DOHH2 (cell line): Measurements from ENCODE around the gene PSMG3.

Source experiments
- H3F3A ChIP-seq: fragments of 200-600 bp; sonication (generic), shearing (Covaris generic); 2 replicates; pipeline ENCODE4 v1.6.0; 2016; ENCODE audit warnings: antibody characterized with exemption, mild to moderate bottlenecking; ENCODE audit not compliant: control insufficient read depth, insufficient read depth
- H3K27ac ChIP-seq: fragments of 200-600 bp; sonication (generic); 2 replicates; pipeline ENCODE4 v1.5.1; 2014; ENCODE audit warnings: low read depth, mild to moderate bottlenecking, low read length, moderate library complexity
- H3K27me3 ChIP-seq: fragments of 200-600 bp; sonication (generic); 2 replicates; pipeline ENCODE4 v1.6.1; 2014; ENCODE audit warnings: mild to moderate bottlenecking, low read length, mixed read lengths; ENCODE audit not compliant: control insufficient read depth
- H3K36me3 ChIP-seq: fragments of 200-600 bp; sonication (generic); 2 replicates; pipeline ENCODE4 v1.6.1; 2014; ENCODE audit warnings: mild to moderate bottlenecking, low read length, moderate library complexity, mixed read lengths; ENCODE audit not compliant: control insufficient read depth
- H3K4me1 ChIP-seq: fragments of 200-600 bp; sonication (generic); 2 replicates; pipeline ENCODE4 v1.6.1; 2014; ENCODE audit warnings: mild to moderate bottlenecking, low read length, mixed read lengths; ENCODE audit not compliant: control insufficient read depth
- H3K4me2 ChIP-seq: fragments of 200-600 bp; sonication (generic); 2 replicates; pipeline ENCODE4 v1.6.0; 2014; ENCODE audit warnings: mild to moderate bottlenecking, low read length, moderate library complexity
- H3K4me3 ChIP-seq: fragments of 200-600 bp; sonication (generic); 2 replicates; pipeline ENCODE4 v1.5.1; 2014; ENCODE audit warnings: mild to moderate bottlenecking, low read length, mixed read lengths
- H3K79me2 ChIP-seq: fragments of 200-600 bp; sonication (generic); 2 replicates; pipeline ENCODE4 v1.6.1; 2014; ENCODE audit warnings: mild to moderate bottlenecking, low read length, mixed read lengths; ENCODE audit not compliant: control insufficient read depth
- H3K9me2 ChIP-seq: fragments of 200-600 bp; sonication (generic); replicated peaks from 2 replicates; pipeline ENCODE4 v1.6.1; 2014; ENCODE audit warnings: mild to moderate bottlenecking, low read length, mixed read lengths; ENCODE audit not compliant: control insufficient read depth
- H3K9me3 ChIP-seq: fragments of 200-600 bp; sonication (generic); 2 replicates; pipeline ENCODE4 v1.6.1; 2014; ENCODE audit warnings: antibody characterized with exemption, low read length, mixed read lengths; ENCODE audit not compliant: control insufficient read depth, insufficient read depth
- H4K20me1 ChIP-seq: fragments of 200-600 bp; sonication (generic); 2 replicates; pipeline ENCODE4 v1.6.0; 2014; ENCODE audit warnings: low read depth, mild to moderate bottlenecking, antibody characterized with exemption, low read length, moderate library complexity; ENCODE audit not compliant: control insufficient read depth, insufficient read depth
- CTCF ChIP-seq: fragments of 200-600 bp; sonication (generic); IDR thresholded peaks from one replicate; pipeline ENCODE4 v1.5.1; 2014; ENCODE audit warnings: antibody characterized with exemption, mild to moderate bottlenecking, low read depth, low read length; ENCODE audit not compliant: poor library complexity, severe bottlenecking
- EZH2phosphoT487 ChIP-seq: fragments of 200-600 bp; sonication (generic); IDR thresholded peaks from 2 replicates; pipeline ENCODE4 v1.6.1; 2017; ENCODE audit warnings: borderline replicate concordance, mild to moderate bottlenecking, antibody characterized with exemption, low read length, moderate library complexity, mixed read lengths

PSMG3 gene

GRCh38 chr7:1591396-1591795, 21.6 kb upstream of the PSMG3 start:
- H3K4me1 ChIP-seq: peaks cover 23% of the 10 kb centered on the region
- H3K9me2 ChIP-seq: no peaks in the 10 kb centered on the region
- H3K27ac ChIP-seq: no peak overlapping the region
- no peaks in the 10 kb centered on the region for H3K9me3 ChIP-seq
- no peaks in the 10 kb centered on the region for H3K79me2 ChIP-seq
- 0 out of 2 replicates have a peak, but pooled peaks cover 2% of the 10 kb centered on the region for H4K20me1 ChIP-seq
- peak overlapping the region; percentile 56 for H3K4me2 ChIP-seq
- peaks cover 40% of the 10 kb centered on the region for H3K27me3 ChIP-seq
- H3K36me3 ChIP-seq: no peaks in the 10 kb centered on the region
- no peaks in the 10 kb centered on the region for H3F3A ChIP-seq
- peak overlapping the region; percentile 40 for H3K4me3 ChIP-seq
- no peak for TF ChIP-seq CTCF
- no peak for TF ChIP-seq EZH2phosphoT487

GRCh38 chr7:1590887-1591286, 21.1 kb upstream of the PSMG3 start:
- no peak overlapping the region for H3K4me2 ChIP-seq

GRCh38 chr7:1590476-1590875, 20.6 kb upstream of the PSMG3 start:
- H3K27ac ChIP-seq: no peak overlapping the region
- H3K4me2 ChIP-seq: no peak overlapping the region
- peaks cover 23% of the 10 kb centered on the region for H3K4me1 ChIP-seq

More at GRCh38 chr7:1590887-1591286, 21.1 kb upstream of the PSMG3 start:
- Histone ChIP-seq H3K9me3 (no peaks in the 10 kb centered on the region), H3K36me3 (no peaks in the 10 kb centered on the region), H3K4me1 (peaks cover 23% of the 10 kb centered on the region), H3K4me3 (no peak overlapping the region), H3K9me2 (no peaks in the 10 kb centered on the region), H3K27ac (no peak overlapping the region), H3K79me2 (no peaks in the 10 kb centered on the region), H3K27me3 (peaks cover 40% of the 10 kb centered on the region), H3F3A (no peaks in the 10 kb centered on the region), H4K20me1 (0 out of 2 replicates have a peak, but pooled peaks cover 2% of the 10 kb centered on the region)
- TF ChIP-seq CTCF: no peak

More at GRCh38 chr7:1590476-1590875, 20.6 kb upstream of the PSMG3 start:
- Histone ChIP-seq H3K36me3 (no peaks in the 10 kb centered on the region), H3F3A (no peaks in the 10 kb centered on the region), H4K20me1 (0 out of 2 replicates have a peak, but pooled peaks cover 2% of the 10 kb centered on the region), H3K4me3 (no peak overlapping the region), H3K27me3 (peaks cover 40% of the 10 kb centered on the region), H3K79me2 (no peaks in the 10 kb centered on the region), H3K9me3 (no peaks in the 10 kb centered on the region), H3K9me2 (no peaks in the 10 kb centered on the region)
- TF ChIP-seq EZH2phosphoT487 (no peak), CTCF (no peak)
